ENCODE measurements around the gene HSBP1L1. TPM values are rescaled to one million over a fixed set of nuclear protein-coding genes. Genes with fewer than 3 reads are reported as not detected.

The HSBP1L1 gene
- total and polyA plus RNA-seq, 2 donors (not counting 3 experiments of a cell fraction or from before 2014, with no cell fraction given), result 5.2 to 7.1 TPM

DNA sequence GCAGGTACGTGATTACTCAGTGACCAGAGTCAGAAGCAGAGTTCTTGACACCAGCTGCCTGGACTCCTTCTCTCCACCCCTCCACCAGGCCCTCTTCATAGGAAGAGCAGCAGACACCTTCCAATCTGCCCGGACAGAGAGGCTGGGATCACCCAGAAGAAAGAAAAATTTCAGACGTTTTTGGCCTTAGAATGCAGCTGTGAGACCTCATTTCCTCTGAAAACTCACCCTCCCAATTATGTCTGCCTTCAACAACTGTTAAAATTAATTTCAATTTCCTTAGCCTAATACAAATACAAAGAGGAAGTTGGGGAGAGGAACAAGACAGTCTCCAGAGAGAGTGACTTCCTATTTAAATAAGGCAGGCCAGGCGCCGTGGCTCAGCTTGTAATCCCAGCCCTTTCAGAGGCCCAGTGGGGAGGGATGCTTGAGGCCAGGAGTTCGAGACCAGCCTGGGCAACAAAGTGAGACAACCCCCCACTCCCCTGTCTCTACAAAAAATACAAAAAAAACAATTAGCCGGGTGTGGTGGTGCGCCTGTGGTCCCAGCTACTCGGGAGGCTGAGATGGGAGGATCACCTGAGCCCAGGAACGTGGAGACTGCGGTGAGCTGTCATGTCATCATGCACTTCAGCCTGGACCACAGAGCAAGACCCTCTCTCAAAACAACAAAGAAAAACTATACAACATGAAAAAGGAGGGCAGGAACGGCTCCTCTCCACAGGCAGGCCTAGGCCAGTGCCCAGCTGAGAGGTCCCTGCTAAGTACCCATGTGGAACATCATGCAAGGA lies 14.6 kb upstream of the HSBP1L1 start:
- POLR2A ChIA-PET, result no interaction called here
- H2AFZ ChIP-seq (ENCODE audit: low read depth, low read length), result no peak overlapping the region
- no peaks in the 10 kb centered on the region for H3K9me3 ChIP-seq (replicated peaks; ENCODE audit: control insufficient read depth, insufficient read depth, low read length)
- H3K9me1 ChIP-seq (replicated peaks; ENCODE audit: control insufficient read depth, extremely low read depth, insufficient read depth, low read length), result no peaks in the 10 kb centered on the region
- FAIRE-seq (peak; percentile 78), DNase-seq (ENCODE audit: low read depth, low spot score) (peak; percentile 26)
- peak overlapping the region; percentile 3 for H3K9ac ChIP-seq (replicated peaks; ENCODE audit: extremely low read depth, insufficient read depth, low read length)
- H4K20me1 ChIP-seq (replicated peaks; ENCODE audit: control insufficient read depth, extremely low read depth, insufficient read depth, low read length), result no peaks in the 10 kb centered on the region
- TF ChIP-seq POLR2A (IDR thresholded peaks at IDR 0.05; ENCODE audit: low read depth, low read length), result no peak
- no peak for TF ChIP-seq FOS (IDR thresholded peaks at IDR 0.05; ENCODE audit: borderline replicate concordance, insufficient read depth, low read length)
- TF ChIP-seq EZH2 (IDR thresholded peaks at IDR 0.05; ENCODE audit: borderline replicate concordance, low read depth, low read length, severe bottlenecking), result no peak
- no peak for TF ChIP-seq MYC (IDR thresholded peaks at IDR 0.05; ENCODE audit: low read depth, low read length)
- TF ChIP-seq GATA2 (IDR thresholded peaks at IDR 0.05; ENCODE audit: insufficient read depth, insufficient read length, low read depth, low read length), result no peak
- no peak for TF ChIP-seq POLR2AphosphoS5 (IDR thresholded peaks at IDR 0.05; ENCODE audit: insufficient read depth, low read depth, low read length)
- no peak for TF ChIP-seq MAX (IDR thresholded peaks at IDR 0.05; ENCODE audit: insufficient read depth, insufficient read length)
- no peak for TF ChIP-seq JUN (IDR thresholded peaks at IDR 0.05; ENCODE audit: borderline replicate concordance, insufficient read depth, insufficient read length, low read depth)
- TF ChIP-seq CTCF (IDR thresholded peaks at IDR 0.05; ENCODE audit: extremely low read depth in 1 of 2, insufficient read depth in 1 of 2, low read depth in 1 of 2, low read length in 2 of 2), result no peak
- H3K27ac ChIP-seq (ENCODE audit: insufficient read depth, low read depth, low read length), result no peak overlapping the region
- no peaks in the 10 kb centered on the region for H3K27me3 ChIP-seq (ENCODE audit: control insufficient read depth in 2 of 2, insufficient read depth in 2 of 2, low read length in 2 of 2)
- peaks cover 0 to 2% of the 10 kb centered on the region in 2 experiments for H3K36me3 ChIP-seq (ENCODE audit: control insufficient read depth in 2 of 2, extremely low read depth in 1 of 2, insufficient read depth in 2 of 2, low read length in 2 of 2)
- peak overlapping the region in 2 of 3 experiments; percentile 49 to 96 for H3K4me3 ChIP-seq (replicated peaks in 1 of 3; ENCODE audit: insufficient read depth in 1 of 3, low read depth in 1 of 3, low read length in 3 of 3)
- TSS peak; percentile 34 for BruUV-seq (replicated peaks)
- dilution Hi-C loops (cut with MboI; ENCODE audit: extremely low pct_ligation_motif_present, low sequenced_read_pairs) (no loop called here), intact Hi-C loops (cut with micrococcal nuclease) (loop anchor here (1.0 to 10.0 kb wide), 3 partner anchors 84 to 273 kb away; partner anchors contain the start of genes CTDP1, KCNG2 and RBFA)
- CTCF ChIA-PET, result interaction anchor here (0.5 kb wide), 1 partner anchor 156 kb away, joined by 3 read pairs; no protein-coding TSS in a partner anchor
- peak overlapping the region; percentile 68 for H3K4me2 ChIP-seq (ENCODE audit: insufficient read depth, low read length)
- peaks cover 5% of the 10 kb centered on the region for H3K4me1 ChIP-seq (ENCODE audit: control insufficient read depth, extremely low read depth, insufficient read depth, low read length)
- H3K79me2 ChIP-seq (ENCODE audit: control insufficient read depth, insufficient read depth, low read length), result peaks cover 25% of the 10 kb centered on the region
